ENCODE data around the gene PRKCD.

The PRKCD gene

GRCh38 chr3:53120336-53120735 is 40.7 kb upstream of the PRKCD start:
- no peak overlapping the region for H3K4me3 ChIP-seq (ENCODE audit: low read depth, low read length)
- no peak for DNase-seq (ENCODE audit: low read depth)
- in situ Hi-C loops (cut with HindIII; ENCODE audit: low sequenced_read_pairs), result no loop called here
- no peak for TF ChIP-seq CTCF (IDR thresholded peaks at IDR 0.05; ENCODE audit: low read depth, low read length, missing control alignments)

- DNase-seq (ENCODE audit: low read depth), result no peak
- TF ChIP-seq CTCF (IDR thresholded peaks at IDR 0.05; ENCODE audit: low read depth, low read length, missing control alignments), result no peak
- in situ Hi-C loops (cut with HindIII; ENCODE audit: low sequenced_read_pairs), result no loop called here
- H3K4me3 ChIP-seq (ENCODE audit: low read depth, low read length), result no peak overlapping the region
Observed at GRCh38 chr3:53122255-53122932, 38.6 kb upstream of the PRKCD start.

GRCh38 chr3:53122933-53123305 is 38.1 kb upstream of the PRKCD start:
- H3K4me3 ChIP-seq (ENCODE audit: low read depth, low read length), result no peak overlapping the region
- in situ Hi-C loops (cut with HindIII; ENCODE audit: low sequenced_read_pairs), result no loop called here
- TF ChIP-seq CTCF (IDR thresholded peaks at IDR 0.05; ENCODE audit: low read depth, low read length, missing control alignments), result no peak
- no peak for DNase-seq (ENCODE audit: low read depth)

GRCh38 chr3:53123510-53123909 is 37.5 kb upstream of the PRKCD start:
- H3K4me3 ChIP-seq (ENCODE audit: low read depth, low read length), result no peak overlapping the region
- TF ChIP-seq CTCF (IDR thresholded peaks at IDR 0.05; ENCODE audit: low read depth, low read length, missing control alignments), result no peak
- in situ Hi-C loops (cut with HindIII; ENCODE audit: low sequenced_read_pairs), result no loop called here

GRCh38 chr3:53123953-53124352 is 37.1 kb upstream of the PRKCD start:
- H3K4me3 ChIP-seq (ENCODE audit: low read depth, low read length), result no peak overlapping the region
- DNase-seq (ENCODE audit: low read depth), result no peak
- no peak for TF ChIP-seq CTCF (IDR thresholded peaks at IDR 0.05; ENCODE audit: low read depth, low read length, missing control alignments)
- in situ Hi-C loops (cut with HindIII; ENCODE audit: low sequenced_read_pairs), result no loop called here

More at GRCh38 chr3:53123510-53123909, 37.5 kb upstream of the PRKCD start:
- no peak for DNase-seq (ENCODE audit: low read depth)

- no peak overlapping the region for H3K4me3 ChIP-seq (ENCODE audit: low read depth, low read length)
- no peak for DNase-seq (ENCODE audit: low read depth)
- in situ Hi-C loops (cut with HindIII; ENCODE audit: low sequenced_read_pairs), result no loop called here
- TF ChIP-seq CTCF (IDR thresholded peaks at IDR 0.05; ENCODE audit: low read depth, low read length, missing control alignments), result no peak
Observed at GRCh38 chr3:53126601-53127000, 34.4 kb upstream of the PRKCD start.
